H1 (cell line): Measurements from ENCODE around the gene TSFM. TPM values are rescaled to one million over a fixed set of nuclear protein-coding genes. Genes with fewer than 3 reads are reported as not detected.
A peak's percentile ranks its signal among the peaks of the same experiment; 100 is the strongest.

ENCODE experiments used
- CTCF ChIA-PET: fragments of 300-600 bp; sonication (Branson Sonifier 250); formaldehyde crosslinking; loops from one replicate; lab custom pipeline; 2021; ENCODE audit not compliant: partially characterized antibody; lab: Charles Lee
- POLR2A ChIA-PET: fragments of 300-600 bp; sonication (Branson Sonifier 250); formaldehyde crosslinking; loops from one replicate; lab custom pipeline; 2021; ENCODE audit warnings: inconsistent platforms; ENCODE audit not compliant: partially characterized antibody; lab: Charles Lee
- DNase-seq, 2 experiments: peaks; one replicate each; pipeline versions ENCODE4 v3.0.0 to v3.0.0-alpha.2; 2010 to 2022; ENCODE audit warnings: low spot score in 2 of 2, low read depth in 1 of 2, mixed read lengths in 1 of 2
- FAIRE-seq: peaks from 2 replicates; lab custom pipeline; 2011; peaks lifted over from hg19 to GRCh38; lab: Jason Lieb, UNC
- H2AFZ ChIP-seq: 2 replicates; pipeline ENCODE4 v1.8.1; 2012; ENCODE audit warnings: low read length, inconsistent platforms
- H2AK5ac ChIP-seq: 2 replicates; pipeline ENCODE4 v1.6.1; 2013; ENCODE audit warnings: low read depth, low read length
- H2BK120ac ChIP-seq: replicated peaks from 2 replicates; pipeline ENCODE3; 2013; ENCODE audit warnings: low read depth, low read length, inconsistent platforms
- H2BK12ac ChIP-seq: 2 replicates; pipeline ENCODE4 v1.6.1; 2013; ENCODE audit warnings: low read depth, low read length
- H2BK15ac ChIP-seq: 2 replicates; pipeline ENCODE4 v1.6.1; 2013; ENCODE audit warnings: low read length
- H2BK20ac ChIP-seq: 2 replicates; pipeline ENCODE4 v1.6.1; 2013; ENCODE audit warnings: low read length
- H2BK5ac ChIP-seq: 2 replicates; pipeline ENCODE4 v1.6.1; 2013; ENCODE audit warnings: low read depth, low read length
- H3K14ac ChIP-seq: 2 replicates; pipeline ENCODE4 v1.6.1; 2013; ENCODE audit warnings: inconsistent platforms; ENCODE audit not compliant: insufficient read length
- H3K18ac ChIP-seq: 2 replicates; pipeline ENCODE4 v1.6.1; 2013; ENCODE audit warnings: low read length; ENCODE audit errors: extremely low read depth
- H3K23ac ChIP-seq: 2 replicates; pipeline ENCODE4 v1.6.1; 2013; ENCODE audit warnings: inconsistent platforms; ENCODE audit not compliant: insufficient read length
- H3K23me2 ChIP-seq: 2 replicates; pipeline ENCODE4 v1.6.1; 2013; ENCODE audit warnings: low read depth, low read length
- H3K27ac ChIP-seq: 2 replicates; pipeline ENCODE4 v1.6.1; 2011; ENCODE audit warnings: low read depth, low read length, inconsistent platforms
- H3K27me3 ChIP-seq, 4 experiments: replicated peaks in 1 of 4; 1 replicate in 1 of 4; 2 replicates in 3 of 4; pipeline versions ENCODE4 v1.6.1 to v1.8.1; 2011 to 2013; ENCODE audit warnings: low read length in 3 of 4, mild to moderate bottlenecking in 3 of 4, inconsistent platforms in 2 of 4, mixed read lengths in 2 of 4, moderate library complexity in 1 of 4; ENCODE audit not compliant: control insufficient read depth in 3 of 4, insufficient read depth in 3 of 4; ENCODE audit errors: extremely low read depth in 1 of 4
- H3K36me3 ChIP-seq, 4 experiments: 2 replicates each; pipeline versions ENCODE4 v1.6.1 to v1.8.1; 2011 to 2013; ENCODE audit warnings: mild to moderate bottlenecking in 4 of 4, low read length in 3 of 4, moderate library complexity in 2 of 4, control low read depth in 1 of 4, inconsistent platforms in 1 of 4; ENCODE audit not compliant: insufficient read depth in 4 of 4, control insufficient read depth in 2 of 4
- H3K4ac ChIP-seq: replicated peaks from 2 replicates; pipeline ENCODE3; 2013; ENCODE audit warnings: low read length, low read depth, mixed read lengths, inconsistent platforms; ENCODE audit not compliant: insufficient read length
- H3K4me1 ChIP-seq, 4 experiments: replicated peaks in 1 of 4; 1 replicate in 1 of 4; 2 replicates in 3 of 4; pipeline versions ENCODE4 v1.6.1 to v1.8.1; 2011 to 2013; ENCODE audit warnings: low read length in 3 of 4, inconsistent platforms in 2 of 4, mixed read lengths in 1 of 4; ENCODE audit not compliant: insufficient read depth in 4 of 4, control insufficient read depth in 3 of 4
- H3K4me2 ChIP-seq, 2 experiments: 2 replicates each; pipeline versions ENCODE4 v1.6.1 to v1.8.1; 2011 to 2013; ENCODE audit warnings: low read depth in 2 of 2, low read length in 2 of 2, control low read depth in 1 of 2, inconsistent platforms in 1 of 2, mild to moderate bottlenecking in 1 of 2; ENCODE audit not compliant: insufficient read depth in 1 of 2
- H3K4me3 ChIP-seq, 4 experiments: fragments of 200-600, 300-600 bp in 1 of 4; sonication (generic), shearing (Covaris generic), sonication (Bioruptor Twin) in 1 of 4; 2 replicates each; pipeline versions ENCODE4 v1.5.1 to v1.8.1; 2011 to 2016; ENCODE audit warnings: low read length in 4 of 4, low read depth in 3 of 4, control low read depth in 2 of 4, inconsistent platforms in 2 of 4, mild to moderate bottlenecking in 2 of 4, mixed read lengths in 1 of 4, moderate library complexity in 1 of 4; ENCODE audit not compliant: insufficient read depth in 2 of 4; ENCODE audit errors: extremely low read depth in 1 of 4
- H3K56ac ChIP-seq: replicated peaks from 2 replicates; pipeline ENCODE3; 2013; ENCODE audit warnings: low read depth, mild to moderate bottlenecking, mixed read lengths, low read length, inconsistent platforms; ENCODE audit not compliant: insufficient read length
- H3K79me1 ChIP-seq: 2 replicates; pipeline ENCODE4 v1.6.1; 2013; ENCODE audit warnings: low read depth, low read length, control low read depth
- H3K79me2 ChIP-seq, 2 experiments: 2 replicates each; pipeline versions ENCODE4 v1.6.1 to v1.8.1; 2012 to 2013; ENCODE audit warnings: low read length in 2 of 2, mild to moderate bottlenecking in 2 of 2, inconsistent platforms in 1 of 2; ENCODE audit not compliant: insufficient read depth in 2 of 2, control insufficient read depth in 1 of 2
- H3K9ac ChIP-seq, 4 experiments: replicated peaks in 1 of 4; 1 replicate in 1 of 4; 2 replicates in 3 of 4; pipeline versions ENCODE4 v1.6.1 to v1.8.1; 2011 to 2013; ENCODE audit warnings: low read depth in 3 of 4, low read length in 3 of 4, control low read depth in 2 of 4, mild to moderate bottlenecking in 2 of 4, moderate library complexity in 2 of 4, inconsistent platforms in 1 of 4; ENCODE audit errors: extremely low read depth in 1 of 4
- H3K9me3 ChIP-seq, 2 experiments: 2 replicates each; pipeline versions ENCODE4 v1.6.1 to v1.8.1; 2012 to 2013; ENCODE audit warnings: mild to moderate bottlenecking in 2 of 2, moderate library complexity in 2 of 2, control low read depth in 1 of 2, inconsistent platforms in 1 of 2, low read depth in 1 of 2, low read length in 1 of 2, mixed read lengths in 1 of 2; ENCODE audit not compliant: insufficient read depth in 2 of 2
- H4K20me1 ChIP-seq, 2 experiments: replicated peaks in 1 of 2; 2 replicates each; pipeline versions ENCODE3 to v1.8.1; 2011 to 2013; ENCODE audit warnings: inconsistent platforms in 2 of 2, low read length in 2 of 2, mild to moderate bottlenecking in 1 of 2; ENCODE audit not compliant: insufficient read depth in 2 of 2, control insufficient read depth in 1 of 2
- H4K5ac ChIP-seq: 2 replicates; pipeline ENCODE4 v1.6.1; 2013; ENCODE audit warnings: low read length, low read depth, mixed read lengths, inconsistent platforms; ENCODE audit not compliant: insufficient read length
- H4K8ac ChIP-seq: 2 replicates; pipeline ENCODE4 v1.8.0; 2013; ENCODE audit warnings: mild to moderate bottlenecking, moderate library complexity, low read length, inconsistent platforms; ENCODE audit not compliant: insufficient read depth; ENCODE audit errors: extremely low read depth
- H4K91ac ChIP-seq: replicated peaks from 2 replicates; pipeline ENCODE3; 2013; ENCODE audit warnings: low read length, mixed read lengths, inconsistent platforms; ENCODE audit not compliant: insufficient read length
- CREB1 ChIP-seq: IDR thresholded peaks from 2 replicates; pipeline ENCODE4 v1.6.1; 2012; ENCODE audit warnings: inconsistent platforms
- PHF8 ChIP-seq: fragments of 200-600 bp; sonication (generic); conservative IDR thresholded peaks from 2 replicates; pipeline ENCODE4 v1.7.1; 2012; ENCODE audit warnings: low read depth, mild to moderate bottlenecking, inconsistent platforms, low read length, moderate library complexity
- WGBS, 2 experiments: shearing (Covaris generic) in 1 of 2; methylation state at CpG; one replicate each; pipeline versions ENCODE4 v1.1.6 to v1.1.7; 2013 to 2015; ENCODE audit warnings: low lambda C conversion rate in 2 of 2, mixed read lengths in 2 of 2, inconsistent platforms in 1 of 2, low coverage in 1 of 2, missing lambda C conversion rate in 1 of 2; ENCODE audit not compliant: insufficient replicate concordance in 2 of 2, insufficient coverage in 1 of 2, insufficient read length in 1 of 2; ENCODE audit errors: extremely low coverage in 1 of 2, missing lambda C conversion rate in 1 of 2; 5-methylcytosine and 5-hydroxymethylcytosine counted together
- polyA plus RNA-seq, 7 experiments: library from polyadenylated mRNA; depleted of rRNA in 3 of 7; stranded (reverse) in 5 of 7; unstranded in 2 of 7; fragments of >200 nt in 5 of 7; fragments of 200-250 nt in 2 of 7; gene quantifications; 1 replicate in 5 of 7; 2 replicates in 1 of 7; 4 replicates in 1 of 7; pipeline versions ENCODE4 v1.2.1 to v1.2.3, GENCODE V29; 2011 to 2013; ENCODE audit warnings: missing spikeins in 2 of 7, mixed read lengths in 2 of 7
- total RNA-seq: library from RNA; stranded (reverse); fragmentation: NEBNext Ultra II Directional; extraction: Animal tissue kit (Norgen Biotek cat#: 25700); gene quantifications from 2 replicates; pipeline ENCODE4 v1.2.1, GENCODE V29; 2021

Gene TSFM
- total and polyA plus RNA-seq, 2 of the 8 experiments (the other 6 are each of a cell fraction or from before 2014, with no cell fraction given): 17.4 to 49.8 TPM

GRCh38 chr12:57834086-57834876 lies 51.7 kb downstream of the TSFM start:
- no peak overlapping the region for H2BK20ac ChIP-seq
- H3K27me3 ChIP-seq: no peaks in the 10 kb centered on the region
- DNase-seq (no peak), FAIRE-seq (no peak)
- no peak overlapping the region for H3K4ac ChIP-seq
- H3K27ac ChIP-seq: no peak overlapping the region
- H3K4me3 ChIP-seq: no peak overlapping the region
- no peaks in the 10 kb centered on the region for H3K9me3 ChIP-seq
- ChIA-PET POLR2A (interaction anchor here (1.3 to 24.2 kb wide), 4 partner anchors 11 to 61 kb away, joined by 3 to 722 read pairs (median 36); partner anchors contain the start of genes CTDSP2 and TSFM), CTCF (interaction anchor here (0.6 to 10.0 kb wide), 16 partner anchors 9 to 190 kb away, joined by 3 to 181 read pairs (median 10); partner anchors contain the start of gene CTDSP2)
- H2BK5ac ChIP-seq: peak overlapping the region; percentile 36; the same call in 1 of the 2 replicates
- peak overlapping the region in 1 of 2 experiments; percentile 21; a peak in 2 of 4 replicates for H3K4me2 ChIP-seq
- no peak overlapping the region; a peak in 1 of 7 replicates for H3K9ac ChIP-seq
- H2BK15ac ChIP-seq: no peak overlapping the region
- 0 out of 2 replicates have a peak overlapping the region, but pooled peaks have one; percentile 53 for H2AK5ac ChIP-seq
- peaks cover 0 to 3% (median 1%) of the 10 kb centered on the region in 4 experiments; a peak in 4 of 8 replicates for H3K36me3 ChIP-seq
- H3K56ac ChIP-seq: no peak overlapping the region
- H3K18ac ChIP-seq: no peak overlapping the region
- H2BK12ac ChIP-seq: no peak overlapping the region
- H3K23ac ChIP-seq: no peak overlapping the region
- no peak overlapping the region for H2BK120ac ChIP-seq
- H3K4me1 ChIP-seq: peaks cover 31 to 58% (median 33%) of the 10 kb centered on the region in 4 experiments
- peaks cover 28% of the 10 kb centered on the region for H3K79me1 ChIP-seq
- no peaks in the 10 kb centered on the region for H3K23me2 ChIP-seq
- H4K8ac ChIP-seq: no peak overlapping the region; the same call in none of the 2 replicates
- TF ChIP-seq CREB1 (no peak), PHF8 (no peak)
- H4K5ac ChIP-seq: no peak overlapping the region
- H3K14ac ChIP-seq: no peak overlapping the region
- no peak overlapping the region for H4K91ac ChIP-seq
- peaks cover 29 to 48% of the 10 kb centered on the region in 2 experiments for H4K20me1 ChIP-seq
- peaks cover 12 to 94% of the 10 kb centered on the region in 2 experiments for H3K79me2 ChIP-seq
- H2AFZ ChIP-seq: no peak overlapping the region
- 25% methylated on average over 1 of the region's 1 CpG; no CpG with 5 or more reads in 1 of the 2 experiments for WGBS, 2 experiments
